Midbrain (tissue), 1 donor: ENCODE results near the gene SLC30A2.
"Not testable (repeated sequence)": the region's sequence is repeated elsewhere in the genome, so short reads cannot be mapped to it uniquely, and the experiment has no call there.

Source experiments
- DNase-seq: peaks from one replicate; lab custom pipeline; 2025; lab: John Stamatoyannopoulos, UW

The SLC30A2 gene, protein sequence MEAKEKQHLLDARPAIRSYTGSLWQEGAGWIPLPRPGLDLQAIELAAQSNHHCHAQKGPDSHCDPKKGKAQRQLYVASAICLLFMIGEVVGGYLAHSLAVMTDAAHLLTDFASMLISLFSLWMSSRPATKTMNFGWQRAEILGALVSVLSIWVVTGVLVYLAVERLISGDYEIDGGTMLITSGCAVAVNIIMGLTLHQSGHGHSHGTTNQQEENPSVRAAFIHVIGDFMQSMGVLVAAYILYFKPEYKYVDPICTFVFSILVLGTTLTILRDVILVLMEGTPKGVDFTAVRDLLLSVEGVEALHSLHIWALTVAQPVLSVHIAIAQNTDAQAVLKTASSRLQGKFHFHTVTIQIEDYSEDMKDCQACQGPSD

DNA sequence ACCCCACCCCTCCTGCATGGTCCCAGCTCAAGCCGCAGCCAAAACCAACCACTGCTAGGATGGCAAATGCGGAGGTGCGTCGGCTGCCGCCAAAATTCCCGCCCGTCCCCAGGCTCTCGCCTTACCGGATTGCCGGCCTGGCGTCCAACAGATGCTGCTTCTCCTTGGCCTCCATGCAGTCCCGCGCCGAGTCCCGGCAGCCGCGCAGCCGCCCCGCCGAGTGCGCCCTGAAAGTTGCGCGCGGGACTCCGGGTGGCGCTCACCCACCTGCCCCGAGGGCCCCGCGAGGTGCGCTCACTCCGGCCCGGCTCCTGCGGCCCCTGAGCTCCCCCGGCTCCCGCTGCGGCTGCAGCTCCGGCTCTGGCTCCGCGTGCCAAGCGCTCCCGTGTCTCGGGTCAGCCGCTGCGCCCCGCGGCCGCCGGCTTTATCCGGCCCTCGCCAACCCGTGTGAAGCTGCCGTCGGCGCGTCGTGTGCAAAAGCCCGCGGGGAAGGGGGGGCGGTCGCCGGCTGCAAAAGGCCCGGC, at the start of gene SLC30A2:
TSS of gene SLC30A2 (minus strand) at position 397 of the 524 bp plus-strand sequence. CDS start at position 175, 222 bp downstream.
- no peak for DNase-seq

DNA sequence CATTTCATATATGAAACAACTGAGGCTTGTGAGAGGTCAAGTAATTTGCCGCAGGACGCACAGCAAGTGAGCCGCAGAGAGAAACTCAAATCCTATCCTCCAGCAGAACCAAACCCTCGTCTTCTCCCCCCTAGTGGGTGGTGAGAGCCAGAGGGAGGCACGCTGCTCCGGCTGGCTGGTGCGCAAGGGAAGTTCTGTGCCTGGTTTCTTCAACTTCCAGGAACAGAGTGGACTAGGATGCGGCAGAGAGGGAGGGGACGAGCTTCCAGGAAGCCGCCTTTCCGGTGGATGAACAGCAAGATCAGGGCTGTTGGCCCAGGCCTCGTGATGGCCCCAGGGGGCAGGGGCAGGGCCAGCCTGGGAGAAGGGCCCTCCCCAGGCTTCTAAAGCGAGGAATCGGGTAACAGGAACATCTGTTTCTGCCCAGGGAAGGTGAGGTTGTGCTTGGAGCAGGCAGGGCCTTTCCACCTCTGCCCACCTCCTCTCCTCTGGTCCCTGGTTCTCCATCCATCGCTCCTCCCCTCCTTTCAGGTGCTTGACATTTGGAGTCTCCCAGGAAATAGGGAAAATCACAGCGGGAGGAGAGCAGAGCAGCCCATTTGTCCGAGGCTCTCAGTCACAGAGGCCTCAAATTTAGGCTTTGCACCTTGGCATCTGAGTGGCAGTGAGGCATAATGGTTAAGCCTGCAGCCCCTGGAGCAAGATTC, 48.9 kb upstream of the SLC30A2 start:
- DNase-seq, result no peak

DNA sequence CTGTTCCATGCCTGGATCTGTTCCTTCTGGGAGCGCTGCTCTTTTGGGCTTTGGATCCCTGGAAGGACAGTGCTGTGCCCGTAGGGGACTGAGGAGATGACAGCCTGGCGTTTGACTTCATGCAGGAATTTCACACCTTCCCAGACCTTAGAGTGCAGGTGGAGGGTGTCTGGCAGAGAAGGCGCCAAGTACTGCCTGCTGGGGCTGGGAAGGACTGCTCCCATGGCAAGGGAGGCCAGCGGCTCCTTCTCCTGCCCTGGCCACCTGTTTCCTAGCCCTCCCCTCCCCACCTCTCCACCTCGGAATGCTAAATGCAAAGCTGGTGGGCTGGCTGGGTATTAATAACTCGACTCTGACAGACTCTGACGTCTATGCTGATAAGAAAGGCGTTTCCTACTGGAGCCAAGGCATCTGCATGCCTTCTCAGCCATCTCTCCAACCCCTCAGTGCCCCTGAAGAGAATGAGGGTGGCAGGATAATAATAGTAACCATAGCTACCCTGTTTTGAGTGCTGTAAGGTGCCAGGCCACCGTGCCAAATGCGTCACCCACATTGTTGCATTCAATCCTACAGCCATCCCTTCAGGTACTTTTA, 48.3 kb upstream of the SLC30A2 start:
- no peak for DNase-seq

DNA sequence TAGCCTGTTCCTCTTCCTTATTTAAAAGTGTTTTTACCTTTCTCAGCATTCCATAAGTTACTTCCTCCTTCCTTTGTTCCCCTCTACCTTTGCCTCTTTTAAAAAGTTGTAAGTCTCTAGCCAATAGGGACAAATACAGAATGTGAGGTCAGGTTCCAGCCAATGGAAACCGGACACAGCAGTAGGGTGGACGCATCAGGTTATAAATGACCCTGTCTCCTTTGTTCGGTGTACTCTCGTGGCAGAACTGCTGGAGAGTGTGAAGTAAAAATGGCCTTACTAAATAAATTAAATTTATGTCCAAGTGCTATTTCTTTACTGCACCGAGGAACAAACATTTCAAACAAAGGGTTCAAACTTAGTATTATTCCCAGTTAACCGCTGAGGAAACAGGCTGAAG, 47.7 kb upstream of the SLC30A2 start:
- not testable (repeated sequence) for DNase-seq

DNA sequence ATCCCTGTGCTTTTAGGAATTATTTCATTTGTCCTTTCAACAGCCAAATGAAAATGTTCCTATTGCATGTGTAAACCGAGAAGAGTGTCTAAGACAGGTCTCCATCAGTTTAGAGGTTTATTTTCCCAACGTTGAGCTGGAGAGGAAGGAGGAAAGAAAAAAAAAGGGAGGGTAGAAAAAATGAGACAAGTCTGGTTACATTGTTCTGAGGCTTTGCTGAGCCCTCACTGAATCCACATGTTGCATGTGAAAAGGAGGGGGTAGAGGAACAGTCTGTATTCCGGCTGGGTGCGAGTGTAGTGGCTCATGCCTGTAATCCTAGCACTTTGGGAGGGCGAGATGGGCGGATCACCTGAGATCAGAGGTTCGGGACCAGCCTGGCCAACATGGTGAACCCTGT, 46.5 kb upstream of the SLC30A2 start:
- no peak for DNase-seq

DNA sequence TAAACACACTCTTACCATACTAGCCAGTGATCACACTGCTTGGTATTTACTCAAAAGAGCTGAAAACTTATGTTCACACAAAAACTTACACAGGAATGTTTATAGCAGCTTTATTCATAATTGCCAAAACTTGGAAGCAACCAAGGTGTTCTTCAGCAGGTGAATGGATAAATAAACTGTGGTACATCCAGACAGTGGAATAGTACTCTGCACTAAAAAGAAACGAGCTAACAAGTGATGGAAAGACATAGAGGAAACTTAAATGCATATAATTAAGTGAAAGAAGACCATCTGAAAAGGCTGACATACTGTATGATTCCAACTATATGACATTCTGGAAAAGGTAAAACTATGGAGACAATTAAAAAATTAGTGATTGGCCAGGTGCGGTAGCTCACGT, 45.0 kb upstream of the SLC30A2 start:
- no peak for DNase-seq

DNA sequence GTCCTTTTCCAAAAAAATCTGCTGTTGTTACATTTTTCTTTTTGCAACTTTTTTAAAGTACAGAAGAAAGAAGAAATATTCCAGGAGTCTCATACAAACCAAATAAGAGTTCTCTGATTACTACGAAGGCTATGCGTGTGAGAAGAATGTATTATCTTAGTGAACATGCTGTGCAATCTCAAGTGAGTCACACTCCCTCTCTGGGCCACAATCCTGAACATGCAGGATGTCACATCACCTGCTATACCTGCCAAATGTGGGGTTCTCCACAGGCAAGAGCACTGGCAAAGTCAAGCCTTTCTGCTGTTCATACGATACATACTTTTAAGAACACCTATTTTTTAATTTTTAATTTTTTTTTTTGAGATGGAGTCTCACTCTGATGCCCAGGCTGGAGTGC, 43.2 kb upstream of the SLC30A2 start:
- DNase-seq, result no peak

DNA sequence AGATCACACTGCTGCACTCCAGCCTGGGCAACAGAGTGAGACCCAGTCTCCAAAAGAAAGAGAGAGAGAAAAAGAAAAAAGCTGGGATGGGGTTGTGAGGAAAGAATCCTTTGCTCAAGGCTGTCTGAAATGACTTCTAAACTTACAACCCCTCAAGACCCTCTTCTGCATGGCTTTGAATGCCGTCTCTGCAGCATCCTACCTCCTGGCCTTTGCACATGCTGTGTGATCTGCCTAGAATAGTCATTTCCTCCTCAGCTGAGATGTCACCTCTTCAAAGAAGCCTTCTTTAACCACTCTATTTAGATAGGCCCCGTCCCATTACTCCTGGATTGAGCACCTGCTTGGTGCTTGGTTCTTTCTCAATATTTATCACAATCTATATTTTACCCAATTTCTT, 38.9 kb upstream of the SLC30A2 start:
- no peak for DNase-seq

DNA sequence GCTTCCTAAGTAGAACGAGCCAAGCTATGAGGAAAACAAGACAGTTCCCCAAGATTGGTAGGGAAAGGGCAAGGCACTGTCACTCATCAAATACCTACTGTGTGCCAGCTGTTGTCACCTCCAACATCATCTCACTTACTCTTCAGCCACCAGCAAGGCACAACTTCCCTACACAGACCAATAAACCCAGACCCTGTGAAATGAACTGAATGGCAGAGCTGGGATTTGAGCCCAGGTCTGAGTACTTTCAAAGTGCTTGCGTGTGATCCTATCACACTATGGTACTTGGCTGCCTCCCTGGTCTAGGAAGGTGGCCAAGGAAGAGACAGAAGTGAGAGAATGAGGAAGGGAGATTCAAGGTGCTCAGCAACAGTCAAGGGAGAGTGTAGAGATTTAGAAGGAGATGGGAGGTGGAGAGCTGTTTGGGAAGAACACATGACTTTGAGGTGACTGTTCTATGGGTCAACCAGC, 38.2 kb upstream of the SLC30A2 start:
- no peak for DNase-seq

DNA sequence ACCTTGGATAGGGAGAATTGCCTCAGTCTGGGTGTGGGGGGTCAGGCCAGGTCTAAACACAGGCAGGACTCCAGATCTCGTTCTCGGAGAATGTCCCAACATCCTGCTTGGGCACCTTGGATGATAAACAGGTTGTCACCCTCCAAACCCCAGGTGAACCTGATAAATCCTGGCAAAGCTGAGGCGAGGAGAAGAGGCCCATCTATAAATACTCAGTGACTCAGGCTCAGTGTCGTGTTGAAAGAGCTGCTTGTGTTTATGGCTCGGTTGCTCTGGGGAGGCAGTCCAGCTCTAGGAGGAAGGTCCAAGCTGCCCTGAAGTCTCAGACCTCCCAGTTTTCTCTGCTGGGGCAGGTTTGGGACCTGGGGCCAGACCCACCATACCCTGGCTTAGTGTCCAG, 37.3 kb upstream of the SLC30A2 start:
- DNase-seq, result no peak

DNA sequence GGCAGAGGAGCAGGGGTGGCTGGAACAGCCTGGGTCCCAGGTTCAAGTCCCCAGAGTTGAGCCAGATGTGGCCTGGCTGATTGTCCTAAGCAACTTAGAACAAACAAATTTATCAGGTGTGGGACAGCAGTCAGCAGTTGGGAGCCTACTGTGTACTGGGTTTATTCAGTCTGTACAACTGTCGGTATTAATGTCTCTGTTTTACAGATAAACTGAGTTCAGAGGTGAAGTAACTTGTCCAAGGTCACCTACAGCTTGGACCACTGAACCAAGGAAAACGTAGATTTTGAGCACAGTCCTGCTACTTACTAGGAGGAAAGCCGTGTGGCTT, 36.1 kb upstream of the SLC30A2 start:
- DNase-seq, result no peak

DNA sequence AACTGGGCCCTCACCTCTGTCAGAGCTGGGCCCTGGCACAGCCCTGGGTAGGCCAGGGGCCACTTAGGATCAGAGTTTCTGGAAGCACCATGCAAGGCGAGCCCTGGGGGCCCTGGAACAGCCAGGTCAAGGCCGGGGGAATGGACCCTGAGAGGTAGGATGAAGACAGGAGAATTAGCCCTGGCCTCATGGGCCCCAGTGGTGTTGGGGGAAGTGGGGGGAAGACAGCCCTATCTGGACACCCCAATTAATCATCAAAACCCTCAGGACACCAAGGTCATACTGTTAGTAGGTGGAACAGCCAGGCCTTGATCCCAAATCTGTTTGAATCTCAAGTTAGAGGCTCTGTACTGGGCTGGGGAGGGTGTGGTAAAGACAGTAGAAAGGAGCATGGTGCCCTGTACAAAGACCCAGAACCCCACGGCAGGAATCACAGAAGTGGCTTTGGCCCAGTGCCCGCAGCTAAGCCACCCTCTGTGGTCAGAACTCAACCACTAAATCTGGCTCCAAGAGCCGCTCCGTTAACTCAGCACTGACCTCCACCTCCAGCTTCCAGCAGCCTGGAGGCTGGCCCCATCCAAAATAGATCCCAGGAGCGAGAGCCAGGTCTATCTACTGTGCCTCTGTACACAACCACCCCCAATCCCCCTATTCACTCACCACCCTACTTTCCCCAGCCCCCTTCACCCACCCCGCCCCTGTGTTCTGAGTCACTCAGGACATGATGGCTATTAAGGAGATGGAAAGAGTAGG, 35.5 kb upstream of the SLC30A2 start:
- DNase-seq, result no peak

DNA sequence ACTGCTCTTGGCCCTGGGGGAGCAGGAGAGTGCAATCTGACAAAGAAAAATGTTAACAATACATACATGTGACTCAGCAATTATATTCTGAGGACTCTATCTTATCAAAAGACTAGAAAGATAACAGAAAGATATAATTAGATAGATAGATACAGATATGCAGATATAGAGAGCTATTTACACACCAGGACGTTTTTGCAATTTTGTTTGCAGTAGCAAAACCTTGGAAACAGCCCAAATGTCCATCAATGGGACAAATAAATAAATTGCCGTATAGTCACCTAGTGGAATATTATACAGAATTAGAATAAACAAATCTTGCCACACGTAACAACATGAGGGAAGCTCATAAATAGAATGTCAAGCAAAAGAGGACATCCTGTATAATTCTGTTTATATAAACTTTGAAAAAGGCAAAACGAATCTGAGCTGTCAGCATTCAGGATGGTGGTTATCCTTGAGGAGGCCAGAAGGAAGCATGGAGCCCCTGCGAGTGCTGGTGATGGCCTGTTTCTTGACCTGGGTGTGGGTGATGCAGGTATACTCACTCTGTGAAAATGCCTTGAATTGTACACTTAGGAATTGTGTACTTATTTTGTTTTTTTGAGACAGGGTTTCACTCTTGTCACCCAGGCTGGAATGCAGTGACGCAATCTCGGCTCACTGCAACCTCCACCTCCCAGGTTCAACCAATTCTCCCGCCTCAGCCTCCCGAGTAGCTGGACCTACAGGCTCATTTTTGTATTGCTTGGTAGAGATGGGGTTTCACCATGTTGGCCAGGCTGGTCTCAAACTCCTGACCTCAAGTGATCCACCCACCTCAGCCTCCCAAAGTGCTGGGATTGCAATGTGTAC, 34.3 kb upstream of the SLC30A2 start:
- DNase-seq, result no peak

DNA sequence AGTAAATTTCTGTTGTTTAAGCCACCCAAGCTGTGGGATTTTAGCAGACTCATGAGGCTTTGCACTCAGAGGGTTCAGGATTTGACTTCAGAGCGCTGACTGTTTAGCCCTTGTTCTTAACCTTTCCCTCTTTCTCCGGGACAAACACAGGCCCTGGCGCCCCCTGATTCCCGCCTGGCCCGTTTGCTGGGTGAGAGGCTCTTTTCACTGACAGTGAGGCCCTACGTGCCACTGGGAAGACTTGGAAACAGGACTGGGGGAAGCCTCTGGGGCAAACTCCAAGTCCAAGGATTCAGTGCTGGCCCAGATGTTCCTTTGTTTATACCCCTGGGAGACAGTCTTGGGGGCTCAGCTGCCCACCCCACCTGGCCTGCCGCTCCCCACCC, 33.3 kb upstream of the SLC30A2 start:
- no peak for DNase-seq

DNA sequence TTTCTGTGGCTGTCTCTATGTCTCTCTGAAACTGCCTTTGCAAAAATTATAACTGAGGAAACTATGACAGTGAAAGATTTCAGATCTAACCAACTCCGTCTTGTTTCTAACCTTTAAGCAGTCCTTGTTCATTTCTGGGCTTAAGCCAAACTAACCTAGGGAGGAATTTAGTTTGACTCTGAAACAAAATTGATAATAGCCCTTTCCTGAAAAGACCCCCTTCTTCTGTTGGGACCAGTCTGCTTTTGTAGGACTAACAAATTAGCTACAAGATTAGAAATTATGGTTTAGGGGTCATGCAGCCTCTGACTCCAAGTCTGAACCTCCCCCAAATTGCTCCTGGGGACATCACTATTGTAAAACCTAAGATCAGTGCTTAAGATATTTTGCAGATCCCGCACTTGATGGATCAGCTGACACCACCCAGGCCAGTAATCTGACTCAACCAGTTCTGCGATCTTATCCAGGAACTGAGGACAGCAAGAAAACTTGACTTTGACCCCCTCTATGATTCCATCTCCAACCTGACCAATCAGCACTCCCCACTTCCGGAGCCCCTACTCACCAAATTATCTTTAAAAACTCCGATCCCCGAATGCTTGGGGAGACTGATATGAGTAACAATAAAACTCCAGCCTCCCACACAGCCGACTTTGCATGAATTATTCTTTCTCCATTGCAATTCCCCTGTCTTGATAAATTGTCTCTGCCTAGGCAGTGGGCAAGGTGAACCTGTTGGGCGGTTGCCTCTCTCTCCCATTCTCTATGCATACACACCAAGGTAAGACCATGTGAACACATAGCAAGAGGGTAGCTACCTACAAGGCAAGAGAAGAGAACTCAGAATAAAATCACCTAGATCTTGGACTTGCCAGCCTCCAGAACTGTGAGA, 32.6 kb upstream of the SLC30A2 start:
- DNase-seq, result no peak

DNA sequence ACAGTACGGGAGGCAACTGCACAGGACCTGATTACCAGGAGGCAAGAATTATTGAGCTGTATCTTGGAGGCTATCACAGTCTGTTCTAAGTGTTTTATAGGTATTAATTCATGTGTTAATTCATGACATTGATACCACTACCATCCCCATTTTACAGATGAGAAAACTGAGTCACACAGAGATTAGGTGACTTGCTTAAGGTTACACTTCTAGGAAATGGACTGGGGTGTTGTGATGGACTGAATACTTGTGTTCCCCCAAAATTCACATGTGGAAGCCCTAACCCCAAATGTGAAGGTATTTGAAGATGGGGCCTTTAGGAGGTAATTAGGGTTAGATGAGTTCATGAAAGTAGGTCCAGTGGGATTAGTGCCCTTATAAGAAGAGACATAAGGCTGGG, 31.6 kb upstream of the SLC30A2 start:
- DNase-seq, result no peak

DNA sequence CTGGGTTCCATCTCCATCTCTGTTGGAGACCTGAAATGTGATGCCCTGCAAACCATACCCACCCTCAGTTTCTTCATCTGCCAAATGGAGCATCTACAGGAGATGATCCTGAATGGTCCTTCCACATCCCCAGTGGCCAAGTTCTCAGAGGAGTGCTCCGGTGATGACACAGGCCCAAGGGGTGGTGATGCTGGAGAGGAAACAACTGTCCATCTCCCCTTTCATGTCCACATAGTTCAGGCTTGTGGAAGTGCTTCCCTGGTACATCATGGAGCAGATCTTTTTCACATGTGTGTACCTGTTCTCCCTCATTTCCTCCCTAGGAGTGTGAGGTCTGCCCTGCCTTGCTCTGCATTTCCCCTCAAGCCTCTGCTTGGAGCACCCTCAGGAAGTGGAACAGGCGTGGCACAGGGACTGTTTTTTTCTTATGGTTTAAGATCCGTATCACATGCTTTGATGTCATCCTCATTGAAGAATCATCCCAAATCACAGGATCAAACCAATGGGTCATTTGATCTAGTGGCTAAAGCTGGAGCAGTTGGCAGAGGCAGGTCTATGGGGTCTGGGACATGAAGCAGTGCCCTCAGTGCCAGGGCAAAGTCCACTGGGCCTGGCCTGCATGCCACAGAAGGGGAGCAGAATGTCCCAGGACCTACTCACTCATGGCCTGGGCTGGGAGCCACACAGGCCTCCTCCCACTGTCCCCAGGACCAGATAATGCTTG, 29.7 kb upstream of the SLC30A2 start:
- DNase-seq, result no peak

DNA sequence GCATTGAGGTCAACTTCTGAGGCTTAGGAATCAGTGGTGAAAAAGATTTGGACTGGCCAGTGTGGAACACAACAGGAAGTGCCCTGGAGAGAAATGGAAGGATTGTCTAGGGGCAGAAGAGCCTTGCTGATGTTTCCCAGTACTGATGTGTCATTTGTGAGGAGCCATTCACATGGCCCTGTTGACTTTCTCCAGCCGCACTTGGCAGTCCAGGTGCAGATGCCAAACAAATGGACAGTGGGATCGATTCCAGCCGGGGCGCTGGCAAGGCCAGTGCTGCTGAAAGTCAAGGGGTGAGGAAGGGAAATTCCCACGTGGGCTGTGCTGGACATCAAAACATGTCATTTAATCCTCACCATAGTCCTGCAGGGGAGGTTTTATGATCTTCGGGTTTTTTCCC, 26.4 kb upstream of the SLC30A2 start:
- DNase-seq, result no peak

DNA sequence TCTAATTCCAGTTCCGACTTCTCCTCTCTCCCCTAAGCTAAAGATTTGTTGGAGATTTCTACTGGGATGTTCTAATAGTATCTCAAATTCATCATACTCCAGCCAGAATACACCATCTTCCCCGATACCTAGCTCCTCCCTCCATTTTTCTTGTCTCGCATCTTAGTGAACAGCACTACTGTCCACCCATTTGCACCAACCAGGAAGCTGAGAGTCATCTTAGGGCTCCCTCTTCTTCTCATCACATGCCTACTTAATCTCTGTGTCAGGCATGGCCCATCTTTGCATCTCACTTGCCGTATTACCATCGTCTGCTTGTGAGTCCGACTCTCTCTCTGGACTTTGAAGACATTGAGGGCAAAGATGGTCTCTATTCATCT, 25.0 kb upstream of the SLC30A2 start:
- no peak for DNase-seq
